Measurements from ENCODE around the gene ZNF611. TPM values are rescaled to one million over a fixed set of nuclear protein-coding genes. Genes with fewer than 3 reads are reported as not detected.
A peak's percentile ranks its signal among the peaks of the same experiment; 100 is the strongest.

The ZNF611 gene
- total RNA-seq, 1 donor from 2014 or later, result 47.3 TPM

DNA sequence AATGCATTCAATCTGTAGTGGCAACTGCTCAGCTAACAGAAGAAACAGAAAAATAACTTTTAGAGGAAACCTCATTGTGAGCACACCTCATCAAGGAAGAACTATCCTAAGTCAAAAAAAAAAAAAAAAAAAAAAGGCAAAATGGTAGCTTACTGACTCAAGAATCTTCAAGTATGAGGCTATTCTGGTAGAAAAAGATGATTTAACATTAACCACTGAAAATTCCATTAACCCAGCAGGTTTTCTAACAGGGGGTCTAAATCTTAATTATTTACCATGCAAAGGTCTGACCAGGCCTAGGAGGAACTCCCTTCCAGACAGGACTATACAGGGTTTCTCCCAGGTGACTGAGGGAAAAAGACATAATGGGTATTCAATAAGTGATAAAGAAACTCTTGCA, 68.3 kb downstream of the ZNF611 start:
- Mint-ChIP-seq H3K4me3 (ENCODE audit: low read depth) (no peak overlapping the region), H3K4me1 (ENCODE audit: low read depth) (peaks cover 17% of the 10 kb centered on the region), H3K27ac (peak overlapping the region; percentile 65), H3K9me3 (ENCODE audit: low read depth) (no peaks in the 10 kb centered on the region), H3K36me3 (ENCODE audit: insufficient read depth) (peaks cover 5% of the 10 kb centered on the region), H3K27me3 (no peaks in the 10 kb centered on the region)
- DNase-seq (ENCODE audit: low spot score, unreplicated experiment), result no peak
- TF ChIP-seq, protein P1, sequence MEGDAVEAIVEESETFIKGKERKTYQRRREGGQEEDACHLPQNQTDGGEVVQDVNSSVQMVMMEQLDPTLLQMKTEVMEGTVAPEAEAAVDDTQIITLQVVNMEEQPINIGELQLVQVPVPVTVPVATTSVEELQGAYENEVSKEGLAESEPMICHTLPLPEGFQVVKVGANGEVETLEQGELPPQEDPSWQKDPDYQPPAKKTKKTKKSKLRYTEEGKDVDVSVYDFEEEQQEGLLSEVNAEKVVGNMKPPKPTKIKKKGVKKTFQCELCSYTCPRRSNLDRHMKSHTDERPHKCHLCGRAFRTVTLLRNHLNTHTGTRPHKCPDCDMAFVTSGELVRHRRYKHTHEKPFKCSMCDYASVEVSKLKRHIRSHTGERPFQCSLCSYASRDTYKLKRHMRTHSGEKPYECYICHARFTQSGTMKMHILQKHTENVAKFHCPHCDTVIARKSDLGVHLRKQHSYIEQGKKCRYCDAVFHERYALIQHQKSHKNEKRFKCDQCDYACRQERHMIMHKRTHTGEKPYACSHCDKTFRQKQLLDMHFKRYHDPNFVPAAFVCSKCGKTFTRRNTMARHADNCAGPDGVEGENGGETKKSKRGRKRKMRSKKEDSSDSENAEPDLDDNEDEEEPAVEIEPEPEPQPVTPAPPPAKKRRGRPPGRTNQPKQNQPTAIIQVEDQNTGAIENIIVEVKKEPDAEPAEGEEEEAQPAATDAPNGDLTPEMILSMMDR (IDR thresholded peaks at IDR 0.05; ENCODE audit: unreplicated experiment), result no peak

DNA sequence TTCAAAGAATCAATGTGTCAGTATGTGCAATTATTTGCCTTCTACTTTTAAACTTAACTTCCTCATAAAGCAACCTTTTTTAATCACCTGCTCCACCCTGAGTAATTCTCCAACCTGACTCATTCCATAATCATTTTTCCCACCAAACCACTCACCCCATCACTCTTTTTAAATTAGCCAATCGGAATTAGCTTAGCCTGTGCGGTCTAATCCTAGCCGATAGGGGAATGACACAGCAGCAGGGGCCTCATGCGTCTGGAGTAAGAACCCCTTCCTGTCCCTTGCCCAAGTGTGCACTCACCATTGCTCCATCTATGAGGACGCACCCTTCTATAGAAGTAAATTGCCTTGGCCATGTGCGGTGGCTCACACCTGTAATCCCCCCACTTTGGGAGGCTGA, 69.3 kb downstream of the ZNF611 start:
- Mint-ChIP-seq H3K4me3 (ENCODE audit: low read depth) (no peak overlapping the region), H3K4me1 (ENCODE audit: low read depth) (peaks cover 17% of the 10 kb centered on the region), H3K27me3 (no peaks in the 10 kb centered on the region), H3K27ac (no peak overlapping the region), H3K9me3 (ENCODE audit: low read depth) (no peaks in the 10 kb centered on the region), H3K36me3 (ENCODE audit: insufficient read depth) (peaks cover 5% of the 10 kb centered on the region)
- TF ChIP-seq, protein P1 (IDR thresholded peaks at IDR 0.05; ENCODE audit: unreplicated experiment), result no peak
- DNase-seq (ENCODE audit: low spot score, unreplicated experiment), result no peak

DNA sequence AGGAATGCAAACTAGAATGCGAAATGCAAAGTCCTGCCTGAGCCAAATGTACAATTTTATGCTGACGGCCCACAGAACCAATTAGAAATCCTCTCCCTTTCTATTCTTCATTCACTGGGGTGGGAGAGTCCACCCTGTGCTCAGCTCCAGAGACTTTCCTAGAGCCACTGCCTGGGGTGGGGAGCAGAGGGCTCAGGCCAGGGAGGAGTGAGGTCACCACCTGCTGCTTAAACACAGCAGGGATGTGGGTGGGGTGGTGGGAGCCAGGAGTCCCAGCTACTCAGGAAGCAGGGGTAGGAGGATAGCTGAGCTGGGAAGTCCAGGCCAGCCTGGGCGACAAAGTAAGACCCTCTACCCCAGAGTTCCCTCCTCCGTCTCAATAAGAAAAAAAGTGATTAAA, 69.8 kb downstream of the ZNF611 start:
- DNase-seq (ENCODE audit: low spot score, unreplicated experiment), result no peak
- TF ChIP-seq, protein P1 (IDR thresholded peaks at IDR 0.05; ENCODE audit: unreplicated experiment), result no peak
- Mint-ChIP-seq H3K27me3 (no peaks in the 10 kb centered on the region), H3K4me1 (ENCODE audit: low read depth) (peaks cover 16% of the 10 kb centered on the region), H3K36me3 (ENCODE audit: insufficient read depth) (peaks cover 7% of the 10 kb centered on the region), H3K4me3 (ENCODE audit: low read depth) (no peak overlapping the region), H3K27ac (no peak overlapping the region), H3K9me3 (ENCODE audit: low read depth) (no peaks in the 10 kb centered on the region)

DNA sequence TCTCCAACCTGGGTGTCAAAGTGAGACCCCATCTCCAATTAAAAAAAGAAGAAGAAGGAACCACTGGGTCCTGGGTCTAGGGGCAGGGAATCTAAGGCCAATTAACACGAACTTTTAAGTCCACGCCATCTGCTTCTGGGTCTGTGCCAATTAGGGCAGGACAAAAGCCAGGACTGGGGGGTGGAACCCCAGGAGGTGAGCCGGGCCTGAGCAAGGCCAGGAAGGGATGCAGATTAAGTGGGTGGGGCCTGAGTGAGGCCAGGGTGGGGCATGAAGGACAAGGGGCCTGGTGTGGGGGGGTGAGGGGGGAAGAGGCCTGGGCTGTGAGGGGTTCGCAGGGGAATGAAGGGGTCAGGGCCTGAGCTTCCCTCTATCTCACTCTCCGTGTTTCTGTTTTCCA, 70.4 kb downstream of the ZNF611 start:
- Mint-ChIP-seq H3K36me3 (ENCODE audit: insufficient read depth) (peaks cover 7% of the 10 kb centered on the region), H3K9me3 (ENCODE audit: low read depth) (no peaks in the 10 kb centered on the region), H3K27me3 (no peaks in the 10 kb centered on the region), H3K4me1 (ENCODE audit: low read depth) (peaks cover 15% of the 10 kb centered on the region), H3K27ac (no peak overlapping the region), H3K4me3 (ENCODE audit: low read depth) (no peak overlapping the region)
- DNase-seq (ENCODE audit: low spot score, unreplicated experiment), result no peak
- TF ChIP-seq, protein P1 (IDR thresholded peaks at IDR 0.05; ENCODE audit: unreplicated experiment), result no peak

DNA sequence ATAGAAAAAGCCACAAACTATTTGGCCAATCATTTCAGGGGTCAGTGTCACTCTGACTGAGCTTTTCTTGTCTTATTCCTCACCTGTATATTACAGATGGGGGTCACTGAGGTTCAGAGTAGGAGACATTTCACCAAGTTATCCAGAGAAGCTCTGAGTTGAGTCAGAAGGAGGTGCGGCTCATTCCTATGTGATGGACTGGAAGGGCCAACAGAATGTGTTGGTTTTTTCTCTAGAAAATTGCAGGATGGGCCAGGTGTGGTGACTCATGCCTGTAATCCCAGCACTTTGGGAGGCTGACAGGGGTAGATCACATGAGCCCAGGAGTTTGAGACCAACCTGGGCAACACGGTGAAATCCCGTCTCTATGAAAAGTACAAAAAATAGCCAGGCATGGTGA, 72.2 kb downstream of the ZNF611 start:
- H3K4me3 Mint-ChIP-seq (ENCODE audit: low read depth), result no peak overlapping the region
- H3K36me3 Mint-ChIP-seq (ENCODE audit: insufficient read depth), result peaks cover 13% of the 10 kb centered on the region
- no peaks in the 10 kb centered on the region for H3K27me3 Mint-ChIP-seq
- no peak overlapping the region for H3K27ac Mint-ChIP-seq
- TF ChIP-seq, protein P1 (IDR thresholded peaks at IDR 0.05; ENCODE audit: unreplicated experiment), result no peak
- no peaks in the 10 kb centered on the region for H3K9me3 Mint-ChIP-seq (ENCODE audit: low read depth)
- DNase-seq (ENCODE audit: low spot score, unreplicated experiment), result no peak
- peaks cover 29% of the 10 kb centered on the region for H3K4me1 Mint-ChIP-seq (ENCODE audit: low read depth)
